Measurements from ENCODE around the gene KLK4.

Gene KLK4

GRCh38 chr19:50889638-50890037 lies 21.6 kb downstream of the KLK4 start:
- no peaks in the 10 kb centered on the region; the same call in 1 of the 2 replicates for H3K27me3 ChIP-seq (ENCODE audit: insufficient read depth, low read depth)
- no peak overlapping the region for H3K4me3 ChIP-seq (IDR thresholded peaks at IDR 0.05; ENCODE audit: insufficient read depth, low read depth, low read length)
- H2AFZ ChIP-seq (ENCODE audit: low read depth): no peak overlapping the region
- H3K27ac ChIP-seq: no peak overlapping the region
- H3K9ac ChIP-seq: no peak overlapping the region
- H3K79me2 ChIP-seq (ENCODE audit: insufficient read depth, low read depth): no peaks in the 10 kb centered on the region
- H4K20me1 ChIP-seq (ENCODE audit: insufficient read depth): no peaks in the 10 kb centered on the region
- H3K4me1 ChIP-seq (ENCODE audit: low read depth, poor library complexity, severe bottlenecking): no peaks in the 10 kb centered on the region
- no peaks in the 10 kb centered on the region for H3K36me3 ChIP-seq (ENCODE audit: insufficient read depth)
- no peak overlapping the region for H3K4me2 ChIP-seq
- TF ChIP-seq CTCF (conservative IDR thresholded peaks at IDR 0.05; ENCODE audit: low read depth, low read length): no peak

- Histone ChIP-seq H3K27me3 (ENCODE audit: insufficient read depth, low read depth) (no peaks in the 10 kb centered on the region; the same call in 1 of the 2 replicates), H3K4me2 (no peak overlapping the region), H3K36me3 (ENCODE audit: insufficient read depth) (no peaks in the 10 kb centered on the region), H3K4me3 (IDR thresholded peaks at IDR 0.05; ENCODE audit: insufficient read depth, low read depth, low read length) (no peak overlapping the region), H2AFZ (ENCODE audit: low read depth) (no peak overlapping the region), H4K20me1 (ENCODE audit: insufficient read depth) (no peaks in the 10 kb centered on the region), H3K4me1 (ENCODE audit: low read depth, poor library complexity, severe bottlenecking) (no peaks in the 10 kb centered on the region), H3K27ac (no peak overlapping the region), H3K79me2 (ENCODE audit: insufficient read depth, low read depth) (no peaks in the 10 kb centered on the region), H3K9ac (no peak overlapping the region)
- TF ChIP-seq CTCF (conservative IDR thresholded peaks at IDR 0.05; ENCODE audit: low read depth, low read length): no peak
These were observed 29.0 kb downstream of the KLK4 start for GRCh38 chr19:50882188-50882587.

DNA sequence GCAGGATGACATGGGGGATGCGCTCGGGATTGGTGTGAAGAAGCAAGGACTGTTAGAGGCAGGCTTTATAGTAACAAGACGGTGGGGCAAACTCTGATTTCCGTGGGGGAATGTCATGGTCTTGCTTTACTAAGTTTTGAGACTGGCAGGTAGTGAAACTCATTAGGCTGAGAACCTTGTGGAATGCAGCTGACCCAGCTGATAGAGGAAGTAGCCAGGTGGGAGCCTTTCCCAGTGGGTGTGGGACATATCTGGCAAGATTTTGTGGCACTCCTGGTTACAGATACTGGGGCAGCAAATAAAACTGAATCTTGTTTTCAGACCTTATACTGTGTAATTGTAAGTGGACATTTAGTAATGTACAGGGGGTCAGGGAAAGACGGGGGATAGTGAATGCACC lies 31.0 kb downstream of the KLK4 start:
- H3K4me3 ChIP-seq (IDR thresholded peaks at IDR 0.05; ENCODE audit: insufficient read depth, low read depth, low read length): no peak overlapping the region
- H3K4me2 ChIP-seq: no peak overlapping the region
- no peak overlapping the region for H3K27ac ChIP-seq
- H2AFZ ChIP-seq (ENCODE audit: low read depth): no peak overlapping the region
- no peaks in the 10 kb centered on the region for H3K4me1 ChIP-seq (ENCODE audit: low read depth, poor library complexity, severe bottlenecking)
- H4K20me1 ChIP-seq (ENCODE audit: insufficient read depth): no peaks in the 10 kb centered on the region
- H3K79me2 ChIP-seq (ENCODE audit: insufficient read depth, low read depth): no peaks in the 10 kb centered on the region
- H3K36me3 ChIP-seq (ENCODE audit: insufficient read depth): no peaks in the 10 kb centered on the region
- TF ChIP-seq CTCF (conservative IDR thresholded peaks at IDR 0.05; ENCODE audit: low read depth, low read length): no peak
- H3K9ac ChIP-seq: no peak overlapping the region
- no peaks in the 10 kb centered on the region; the same call in 1 of the 2 replicates for H3K27me3 ChIP-seq (ENCODE audit: insufficient read depth, low read depth)

- Histone ChIP-seq H4K20me1 (ENCODE audit: insufficient read depth) (no peaks in the 10 kb centered on the region), H3K4me3 (IDR thresholded peaks at IDR 0.05; ENCODE audit: insufficient read depth, low read depth, low read length) (no peak overlapping the region), H2AFZ (ENCODE audit: low read depth) (no peak overlapping the region), H3K27ac (no peak overlapping the region), H3K4me2 (no peak overlapping the region), H3K79me2 (ENCODE audit: insufficient read depth, low read depth) (no peaks in the 10 kb centered on the region), H3K36me3 (ENCODE audit: insufficient read depth) (no peaks in the 10 kb centered on the region), H3K27me3 (ENCODE audit: insufficient read depth, low read depth) (no peaks in the 10 kb centered on the region; the same call in 1 of the 2 replicates), H3K4me1 (ENCODE audit: low read depth, poor library complexity, severe bottlenecking) (no peaks in the 10 kb centered on the region), H3K9ac (no peak overlapping the region)
- TF ChIP-seq CTCF (conservative IDR thresholded peaks at IDR 0.05; ENCODE audit: low read depth, low read length): no peak
These were observed 32.3 kb downstream of the KLK4 start for GRCh38 chr19:50878851-50879250.
